Stimulated activated CD8-positive, alpha-beta memory T cell treated with anti-CD3 and anti-CD28 coated beads, Interleukin-4, amount 100 ng/mL, for 4 hours (primary cell): ENCODE data around the gene LRRC4B.

Experiments used
- DNase-seq, 2 donors: peaks; one replicate each; pipeline ENCODE4 v3.0.0-alpha.2; 2020; ENCODE audit warnings: low read depth in 2 of 2, low spot score in 1 of 2

The LRRC4B gene

GRCh38 chr19:50467566-50467965 lies 100.7 kb downstream of the LRRC4B start:
- DNase-seq, result no peak
